Left forelimb (tissue), 1 donor: ENCODE measurements around the gene MIPOL1.
"Not testable (repeated sequence)": the region's sequence is repeated elsewhere in the genome, so short reads cannot be mapped to it uniquely, and the experiment has no call there.

ENCODE experiments used
- DNase-seq: peaks from one replicate; pipeline ENCODE4 v3.0.0-alpha.2; 2018; ENCODE audit warnings: low spot score

MIPOL1 gene

DNA sequence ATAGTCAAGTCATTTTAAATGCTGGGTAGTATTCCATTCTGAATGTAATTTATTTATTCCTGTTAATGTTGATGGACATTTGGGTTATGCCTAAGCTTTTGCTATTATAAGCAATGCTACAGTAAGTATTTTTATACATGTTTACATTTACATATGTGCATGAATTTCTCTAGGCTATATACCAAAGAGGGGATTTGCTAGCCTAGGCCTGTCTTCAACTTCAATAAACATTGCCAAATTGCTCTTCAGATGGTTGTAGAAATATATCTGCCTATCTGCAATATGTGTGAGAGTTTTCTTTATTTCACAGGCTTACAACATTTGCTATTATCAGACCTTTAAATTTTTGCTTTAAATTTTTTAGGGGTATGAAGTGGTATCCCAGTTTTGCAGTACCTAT, 87.0 kb downstream of the MIPOL1 start:
- DNase-seq, result no peak

GRCh38 chr14:37285220-37285619, 87.5 kb downstream of the MIPOL1 start:
- no peak for DNase-seq

GRCh38 chr14:37289688-37290087, 92.0 kb downstream of the MIPOL1 start:
- DNase-seq, result no peak

DNA sequence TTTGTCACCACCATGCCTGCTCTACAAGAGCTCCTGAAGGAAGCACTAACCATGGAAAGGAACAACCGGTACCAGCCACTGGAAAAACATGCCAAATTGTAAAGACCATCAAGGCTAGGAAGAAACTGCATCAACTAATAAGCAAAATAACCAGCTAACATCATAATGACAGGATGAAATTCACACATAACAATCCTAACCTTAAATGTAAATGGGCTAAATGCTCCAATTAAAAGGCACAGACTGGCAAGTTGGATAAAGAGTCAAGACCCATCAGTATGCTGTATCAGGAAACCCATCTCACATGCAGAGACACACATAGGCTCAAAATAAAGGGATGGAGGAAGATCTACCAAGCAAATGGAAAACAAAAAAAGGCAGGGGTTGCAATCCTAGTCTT, 97.5 kb downstream of the MIPOL1 start:
- DNase-seq, result not testable (repeated sequence)

- no peak for DNase-seq
These were observed 113.5 kb downstream of the MIPOL1 start for GRCh38 chr14:37311252-37311651.

DNA sequence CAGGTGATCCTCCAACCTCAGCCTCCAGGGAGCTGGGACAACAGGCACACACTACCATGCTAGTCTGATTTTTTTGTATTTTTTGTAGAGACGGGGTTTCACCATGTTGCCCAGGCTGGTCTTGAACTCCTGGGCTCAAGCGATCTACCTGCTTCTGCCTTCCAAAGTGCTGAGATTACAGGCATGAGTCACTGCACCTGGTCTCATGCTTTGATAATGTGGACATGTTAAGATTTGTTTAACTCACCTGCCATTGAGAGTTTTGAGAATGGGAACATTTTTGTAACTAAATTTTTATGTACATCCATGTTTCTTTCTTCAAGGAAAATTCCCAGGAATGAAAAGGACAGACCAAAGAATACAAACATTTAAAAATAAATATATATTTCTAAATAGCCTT, 121.2 kb downstream of the MIPOL1 start:
- DNase-seq, result no peak

- no peak for DNase-seq
These were observed 122.4 kb downstream of the MIPOL1 start for GRCh38 chr14:37320106-37320505.

- no peak for DNase-seq
These were observed 127.6 kb downstream of the MIPOL1 start for GRCh38 chr14:37325332-37325731.

GRCh38 chr14:37326434-37326833, 128.7 kb downstream of the MIPOL1 start:
- DNase-seq, result no peak

- DNase-seq, result not testable (repeated sequence)
These were observed 130.2 kb downstream of the MIPOL1 start for GRCh38 chr14:37327933-37328332.

DNA sequence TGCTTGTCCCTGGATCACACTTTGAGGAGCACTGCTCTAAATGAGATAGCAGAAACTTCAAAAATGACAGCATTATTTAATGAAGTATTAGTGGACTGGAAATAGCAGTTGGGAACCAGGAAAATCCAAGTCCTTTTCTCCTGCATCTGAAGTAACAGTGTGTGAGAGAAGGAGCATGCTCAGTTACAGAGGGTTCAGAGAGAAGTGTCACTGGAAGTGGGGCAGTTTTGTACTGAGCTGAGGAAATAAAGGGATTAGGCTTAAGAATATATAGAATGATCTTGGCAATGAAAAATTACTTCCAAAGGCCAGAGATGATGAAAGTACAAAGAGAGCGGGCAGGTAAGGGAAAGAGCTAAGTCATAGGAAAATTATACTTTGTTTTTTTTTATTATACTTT, 130.9 kb downstream of the MIPOL1 start:
- no peak for DNase-seq

DNA sequence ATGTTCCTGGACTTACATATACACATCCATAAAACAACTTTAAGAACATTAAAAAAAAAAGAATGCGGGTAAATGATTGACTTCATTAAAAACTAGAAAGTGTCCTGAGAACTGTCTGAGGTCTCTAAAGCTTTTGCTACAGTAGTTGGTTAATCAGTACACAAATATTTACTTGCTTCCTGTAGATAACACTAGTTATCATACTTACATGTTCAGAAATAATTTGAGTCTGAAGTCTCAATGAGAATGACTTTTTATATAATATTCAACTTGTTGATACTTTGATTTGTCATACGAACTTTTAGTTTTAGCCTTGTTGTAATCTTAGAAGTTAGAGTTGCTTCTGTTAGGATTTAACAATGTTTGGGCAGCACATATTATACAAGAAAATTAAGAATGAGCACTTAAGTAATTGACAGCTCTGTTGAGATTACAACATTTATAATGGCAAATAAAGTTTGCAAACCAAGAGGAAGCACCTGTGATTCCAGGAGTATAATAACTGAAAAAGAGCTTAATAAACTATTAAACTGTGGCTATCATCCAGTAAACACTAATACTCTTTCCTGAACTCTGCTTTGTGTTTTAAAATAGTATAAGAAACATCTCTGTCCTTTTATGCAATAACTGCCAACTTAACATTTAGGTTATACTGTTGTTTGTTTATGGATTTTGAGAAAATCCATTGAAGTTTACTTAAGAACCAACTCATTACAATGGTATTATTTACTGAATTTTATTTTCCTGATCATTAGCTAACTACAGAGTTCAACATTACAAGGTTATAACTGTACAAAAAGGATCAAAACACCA, 131.7 kb downstream of the MIPOL1 start:
- no peak for DNase-seq

DNA sequence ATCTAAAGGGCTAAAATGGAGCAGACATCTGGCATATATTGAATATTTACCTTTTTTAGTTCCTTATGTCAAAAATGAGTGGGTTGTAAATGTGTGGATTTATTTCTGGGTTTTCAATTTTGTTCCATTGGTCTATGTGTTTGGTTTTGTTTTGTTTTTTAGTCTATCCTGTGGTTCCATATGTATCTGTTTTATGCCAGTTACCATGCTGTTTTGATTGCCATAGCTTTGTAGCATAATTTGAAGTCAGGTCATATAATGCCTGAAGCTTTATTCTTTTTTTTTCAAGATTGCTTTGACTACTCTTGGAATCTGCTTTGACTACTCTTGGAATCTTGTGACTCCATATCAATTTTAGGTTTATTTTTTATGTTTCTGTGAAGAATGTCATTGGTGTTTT, 133.2 kb downstream of the MIPOL1 start:
- no peak for DNase-seq

DNA sequence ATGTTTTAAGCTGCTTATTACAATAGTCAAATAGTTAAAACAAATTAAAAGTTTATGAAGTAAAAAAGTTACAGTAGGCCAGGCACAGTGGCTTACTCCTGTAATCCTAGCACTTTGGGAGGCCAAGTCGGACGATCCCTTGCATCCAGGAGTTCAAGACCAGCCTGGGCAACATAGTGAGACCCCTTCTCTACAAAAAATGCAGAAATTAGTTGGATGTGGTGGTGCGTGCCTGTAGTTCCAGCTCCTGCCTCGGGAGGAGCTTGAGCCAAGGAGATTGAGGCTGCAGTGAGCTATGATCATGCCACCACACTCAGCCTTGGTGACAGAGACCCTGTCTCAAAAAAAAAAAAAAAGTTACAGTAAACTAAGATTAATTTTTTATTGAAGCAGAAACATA, 142.6 kb downstream of the MIPOL1 start:
- DNase-seq, result no peak

- no peak for DNase-seq
These were observed 145.8 kb downstream of the MIPOL1 start for GRCh38 chr14:37343307-37344094.

GRCh38 chr14:37363661-37364060, 165.9 kb downstream of the MIPOL1 start:
- DNase-seq, result no peak

DNA sequence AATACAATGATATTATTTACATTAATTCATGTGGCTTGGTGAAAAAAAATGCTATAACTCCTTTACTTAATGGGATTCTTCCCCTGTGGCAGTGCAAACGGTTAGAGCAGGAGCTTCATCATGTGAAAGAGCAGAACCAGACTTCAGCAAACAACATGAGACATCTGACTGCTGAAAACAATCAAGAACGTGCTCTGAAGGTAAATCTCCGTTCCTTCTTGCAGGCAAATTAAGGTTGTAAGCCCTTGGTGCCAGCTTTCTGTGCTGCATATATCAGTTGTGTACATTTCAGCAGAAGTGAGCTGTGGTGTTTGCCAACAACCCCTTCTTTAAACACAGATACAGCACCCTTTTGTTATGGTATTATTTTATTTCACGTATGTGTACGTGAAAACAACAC, 171.7 kb downstream of the MIPOL1 start:
- DNase-seq, result no peak

GRCh38 chr14:37375566-37375965, 177.8 kb downstream of the MIPOL1 start:
- DNase-seq, result no peak

DNA sequence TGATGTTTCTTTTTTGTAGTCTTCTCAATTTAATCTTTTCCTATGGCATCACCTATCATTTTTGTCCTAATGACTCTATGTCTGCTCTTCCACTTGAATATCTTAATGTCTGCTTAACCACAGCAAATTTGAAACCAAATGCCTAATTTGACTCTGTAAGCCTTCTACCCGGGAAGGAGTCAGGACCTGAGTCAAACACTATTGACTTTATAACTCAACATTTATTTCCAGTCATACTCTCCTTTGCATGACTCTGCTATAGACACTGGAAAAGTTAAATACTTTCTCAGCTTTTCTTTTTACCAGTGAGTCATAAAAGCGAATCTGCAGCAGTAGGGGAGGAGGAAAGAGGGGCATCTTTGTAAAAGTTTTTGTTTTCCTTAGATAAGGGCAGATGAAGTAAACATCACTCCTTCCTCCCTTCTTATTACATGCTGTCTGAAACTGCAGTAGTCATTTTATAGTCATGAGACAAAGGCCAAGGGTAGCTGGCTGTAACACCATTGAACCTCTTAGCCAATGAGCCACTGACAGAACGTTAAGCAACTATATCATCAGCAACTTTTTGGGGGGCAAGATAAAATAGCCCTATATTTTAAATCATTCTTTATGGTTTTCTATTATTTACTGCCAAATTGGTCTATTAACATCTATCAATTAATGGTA, 179.3 kb downstream of the MIPOL1 start:
- DNase-seq, result no peak

- no peak for DNase-seq
These were observed 187.3 kb downstream of the MIPOL1 start for GRCh38 chr14:37384870-37385596.

GRCh38 chr14:37397157-37397940, 199.6 kb downstream of the MIPOL1 start:
- not testable (repeated sequence) for DNase-seq

GRCh38 chr14:37397941-37398215, 200.1 kb downstream of the MIPOL1 start:
- DNase-seq, result no peak
